Measurements from ENCODE around the gene DNAJC10.
"Not testable (repeated sequence)": the region's sequence is repeated elsewhere in the genome, so short reads cannot be mapped to it uniquely, and the experiment has no call there.

Gene DNAJC10

DNA sequence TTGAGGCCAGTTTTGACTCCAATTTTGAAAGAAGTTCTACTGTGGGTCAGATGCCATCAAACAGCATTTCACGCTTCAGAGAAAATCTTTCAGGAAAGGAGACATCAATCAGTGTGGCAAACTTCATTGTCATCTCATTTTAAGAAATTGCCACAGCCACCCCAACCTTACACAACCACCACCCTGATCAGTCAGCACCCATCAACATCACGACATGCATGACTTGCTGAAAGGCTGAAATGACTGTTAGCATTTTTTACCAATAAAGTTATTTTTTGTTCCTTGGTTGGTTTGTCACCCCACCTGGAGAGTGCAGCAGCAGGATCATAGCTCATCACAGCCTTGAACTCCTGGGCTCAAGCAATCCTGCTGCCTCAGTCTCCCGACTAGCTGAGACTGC lies 10.4 kb downstream of the DNAJC10 start:
- no peak for DNase-seq (ENCODE audit: low read depth)

DNA sequence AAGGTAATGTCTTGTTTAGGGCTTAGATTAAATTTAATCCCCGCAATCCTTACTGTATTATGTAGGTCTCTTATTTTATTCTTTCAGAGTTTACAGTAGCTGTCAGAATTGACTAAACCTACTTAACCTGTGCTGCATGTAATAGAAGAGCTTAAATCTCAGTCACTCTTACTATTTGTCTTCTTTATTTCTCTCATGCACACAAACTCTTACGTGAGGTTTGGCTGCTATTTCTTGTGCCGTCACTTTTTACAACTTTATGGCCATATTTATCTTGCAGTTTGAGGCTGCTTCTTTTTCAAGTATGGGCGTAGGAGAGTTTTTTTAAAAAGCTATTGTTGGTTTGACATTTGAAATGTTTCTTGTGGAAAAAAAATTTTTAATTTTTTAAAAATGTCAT lies 12.0 kb downstream of the DNAJC10 start:
- no peak for DNase-seq (ENCODE audit: low read depth)

GRCh38 chr2:182729710-182730339 lies 13.8 kb downstream of the DNAJC10 start:
- no peak for DNase-seq (ENCODE audit: low read depth)

- DNase-seq (ENCODE audit: low read depth), result no peak
Observed at GRCh38 chr2:182730486-182730885, 14.4 kb downstream of the DNAJC10 start.

GRCh38 chr2:182732736-182733135 lies 16.7 kb downstream of the DNAJC10 start:
- DNase-seq (ENCODE audit: low read depth), result no peak

GRCh38 chr2:182733572-182733971 lies 17.5 kb downstream of the DNAJC10 start:
- no peak for DNase-seq (ENCODE audit: low read depth)

GRCh38 chr2:182736856-182737255 lies 20.8 kb downstream of the DNAJC10 start:
- not testable (repeated sequence) for DNase-seq (ENCODE audit: low read depth)

DNA sequence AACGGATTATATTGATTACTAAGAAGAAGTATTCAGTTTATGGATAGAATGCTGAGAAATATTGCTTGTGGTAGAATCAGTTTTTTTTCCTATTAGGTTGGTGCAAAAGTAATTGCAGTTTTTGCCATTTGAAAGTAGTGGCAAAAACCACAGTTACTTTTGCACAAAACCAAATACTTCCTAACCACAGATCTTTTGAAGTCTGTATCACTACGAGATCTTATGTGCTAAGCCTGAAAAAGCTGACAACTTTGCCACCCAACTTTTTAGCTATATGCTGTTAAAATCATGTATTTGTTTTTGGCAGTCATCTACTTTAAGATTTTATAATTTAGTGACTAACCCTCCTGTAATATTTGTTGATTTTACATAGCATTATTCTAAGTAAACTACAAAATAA lies 24.6 kb downstream of the DNAJC10 start:
- no peak for DNase-seq (ENCODE audit: low read depth)

DNA sequence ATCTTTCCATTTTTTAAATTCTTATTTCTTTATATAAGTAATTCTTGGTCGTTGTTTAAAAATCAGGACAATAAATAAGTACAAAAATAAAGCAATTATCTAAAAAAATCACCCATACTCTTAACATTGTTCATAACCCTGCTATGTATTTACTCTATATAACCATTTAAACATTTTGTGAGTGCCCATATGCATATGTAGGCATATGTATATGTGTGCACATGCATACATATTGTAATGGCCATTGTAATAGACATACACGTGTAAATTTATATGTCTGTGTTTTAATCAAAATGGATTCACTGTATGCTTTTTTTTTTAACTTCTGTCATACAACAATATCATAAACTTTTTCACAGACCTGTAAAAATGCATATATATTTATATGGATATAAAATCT lies 25.6 kb downstream of the DNAJC10 start:
- DNase-seq (ENCODE audit: low read depth), result no peak

GRCh38 chr2:182744490-182744889 lies 28.4 kb downstream of the DNAJC10 start:
- no peak for DNase-seq (ENCODE audit: low read depth)

- no peak for DNase-seq (ENCODE audit: low read depth)
Observed at GRCh38 chr2:182745061-182745460, 29.0 kb downstream of the DNAJC10 start.

GRCh38 chr2:182745894-182746293 lies 29.8 kb downstream of the DNAJC10 start:
- DNase-seq (ENCODE audit: low read depth), result not testable (repeated sequence)

- DNase-seq (ENCODE audit: low read depth), result no peak
Observed at GRCh38 chr2:182754231-182754630, 38.2 kb downstream of the DNAJC10 start.

DNA sequence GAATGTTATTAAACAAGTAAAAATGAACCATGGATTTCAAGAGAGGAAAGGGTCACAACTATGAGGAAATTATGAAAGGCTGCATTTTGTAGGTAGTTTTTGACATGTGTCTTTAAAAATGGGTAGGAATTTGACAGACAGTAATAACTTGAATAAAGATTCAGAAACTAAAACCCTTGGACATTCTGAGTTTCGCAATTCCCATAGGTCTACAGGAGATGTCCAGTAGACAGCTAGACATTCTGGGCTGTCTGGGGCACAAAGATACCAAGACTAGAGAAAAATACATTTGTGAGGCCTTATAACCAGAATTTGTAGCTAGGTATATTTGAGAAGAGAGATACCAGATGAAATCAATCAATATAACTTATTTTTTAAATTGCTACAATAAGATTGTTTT lies 42.3 kb downstream of the DNAJC10 start:
- no peak for DNase-seq (ENCODE audit: low read depth)

DNA sequence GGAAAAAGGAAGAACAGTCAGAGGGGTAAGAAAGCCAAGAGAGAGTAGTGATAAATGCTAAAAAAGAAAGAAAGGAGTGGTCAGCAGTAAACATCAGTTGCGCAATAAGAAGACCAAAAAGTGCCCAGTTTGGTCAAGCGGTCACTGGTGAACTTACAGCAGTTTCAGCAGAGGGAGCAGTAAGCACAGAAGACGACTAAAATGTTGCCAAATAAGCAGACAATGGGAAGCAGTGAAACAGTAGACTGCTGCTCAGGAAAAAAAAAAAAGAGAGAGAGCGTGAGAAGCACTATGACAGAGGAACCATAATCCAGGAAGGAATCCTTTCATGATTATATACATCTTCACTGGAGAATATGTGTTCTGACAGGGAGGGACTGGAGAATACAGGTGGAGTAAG lies 45.8 kb downstream of the DNAJC10 start:
- peak; percentile 17 for DNase-seq (ENCODE audit: low read depth)

DNA sequence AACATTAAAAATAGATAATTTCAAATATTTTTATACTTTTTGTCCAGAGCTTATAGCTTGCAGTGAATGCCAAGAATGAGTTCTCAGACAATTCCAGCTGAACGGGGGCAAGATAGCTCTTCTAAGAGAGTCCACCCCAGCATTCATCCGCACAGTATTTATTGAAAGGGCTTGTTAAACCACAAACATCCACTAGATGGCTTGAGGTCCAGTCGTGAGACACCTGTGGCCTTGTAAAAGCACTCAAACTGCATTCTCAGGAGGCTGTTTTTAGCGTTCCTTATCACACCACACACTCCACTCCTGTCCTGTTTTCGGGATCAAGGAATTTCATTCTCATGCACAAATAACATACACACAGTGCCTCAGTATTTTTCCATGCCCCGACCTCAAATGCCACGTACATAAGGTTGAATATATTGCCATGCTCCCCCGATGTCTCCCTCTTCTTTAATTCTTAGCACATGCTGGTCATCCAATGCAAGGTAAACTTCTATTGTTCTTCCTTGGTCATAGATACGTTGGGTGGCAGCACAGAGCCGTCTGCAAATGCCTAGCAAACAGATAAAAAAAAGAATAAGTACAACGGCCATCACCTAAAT lies 47.4 kb downstream of the DNAJC10 start:
- peak; percentile 43 for DNase-seq (ENCODE audit: low read depth)

- DNase-seq (ENCODE audit: low read depth), result no peak
Observed at GRCh38 chr2:182766626-182767025, 50.6 kb downstream of the DNAJC10 start.

DNA sequence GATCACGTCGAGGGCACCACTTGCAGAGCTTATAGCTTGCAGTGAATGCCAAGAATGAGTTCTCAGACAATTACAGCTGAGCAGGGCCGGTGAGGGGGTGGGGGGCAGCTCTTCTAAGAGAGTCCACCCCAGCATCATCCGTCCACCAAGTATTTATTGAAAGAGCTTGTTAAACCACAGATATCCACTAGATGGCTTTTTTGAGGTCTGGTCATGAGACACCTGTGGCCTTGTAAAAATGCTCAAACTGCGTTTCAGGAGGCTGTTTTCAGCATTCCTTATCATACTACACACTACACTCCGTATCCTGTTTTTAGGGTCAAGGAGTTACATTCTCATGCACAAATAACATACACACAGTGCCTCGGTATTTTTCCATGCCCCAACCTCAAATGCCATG lies 51.5 kb downstream of the DNAJC10 start:
- peak; percentile 17 for DNase-seq (ENCODE audit: low read depth)

GRCh38 chr2:182768950-182769349 lies 52.9 kb downstream of the DNAJC10 start:
- DNase-seq (ENCODE audit: low read depth), result not testable (repeated sequence)

- DNase-seq (ENCODE audit: low read depth), result no peak
Observed at GRCh38 chr2:182779323-182779722, 63.3 kb downstream of the DNAJC10 start.

DNA sequence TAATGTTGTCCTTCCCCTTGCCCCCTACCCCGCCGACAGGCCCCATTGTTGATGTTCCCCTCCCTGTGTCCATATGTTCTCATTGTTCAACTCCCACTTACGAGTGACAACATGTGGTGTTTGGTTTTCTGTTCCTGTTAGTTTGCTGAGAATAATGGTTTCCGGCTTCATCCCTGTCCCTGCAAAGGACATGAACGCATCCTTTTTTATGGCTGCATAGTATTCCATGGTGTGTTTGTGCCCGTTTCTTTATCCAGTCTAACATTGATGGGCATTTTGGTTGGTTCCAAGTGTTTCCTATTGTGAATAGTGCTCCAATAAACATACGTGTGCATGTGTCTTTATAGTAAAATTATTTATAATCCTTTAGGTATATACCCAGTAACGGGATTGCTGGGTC lies 65.0 kb downstream of the DNAJC10 start:
- DNase-seq (ENCODE audit: low read depth), result not testable (repeated sequence)

GRCh38 chr2:182782686-182783085 lies 66.6 kb downstream of the DNAJC10 start:
- DNase-seq (ENCODE audit: low read depth), result not testable (repeated sequence)

DNA sequence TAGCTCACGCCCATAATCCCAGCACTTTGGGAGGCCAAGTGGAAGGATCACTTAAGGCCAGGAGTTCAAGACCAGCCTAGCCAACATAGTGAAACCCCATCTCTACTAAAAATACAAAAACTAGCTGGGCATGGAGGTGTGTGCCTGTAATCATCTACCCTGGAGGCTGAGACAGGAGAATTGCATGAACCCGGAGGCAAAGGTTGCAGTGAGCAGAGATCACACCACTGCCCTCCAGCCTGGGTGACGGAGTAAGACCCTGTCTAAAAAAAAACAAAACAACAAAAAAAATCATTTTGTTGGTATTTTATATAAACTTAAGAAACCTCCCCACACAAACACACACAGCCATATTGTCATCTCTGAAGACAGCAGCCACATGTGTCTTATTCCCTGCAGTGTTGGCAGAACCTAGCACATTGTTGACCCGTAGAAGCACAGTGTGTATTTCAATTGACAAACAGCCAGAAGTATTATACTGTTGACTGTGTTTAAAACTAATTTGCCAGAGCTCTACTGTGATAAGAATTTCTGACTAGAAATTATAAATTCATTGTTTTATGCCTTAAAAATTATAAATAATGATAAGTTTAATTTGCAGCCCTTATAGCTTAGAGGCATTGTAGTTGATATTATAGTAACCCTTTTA lies 68.1 kb downstream of the DNAJC10 start:
- DNase-seq (ENCODE audit: low read depth), result no peak

GRCh38 chr2:182784777-182785176 lies 68.7 kb downstream of the DNAJC10 start:
- DNase-seq (ENCODE audit: low read depth), result peak; percentile 54

All from EH (cell line).